KMS-11 (cell line): Measurements from ENCODE around the gene TNFSF15.

Experiments
- H2AFZ ChIP-seq: fragments of 200-600 bp; sonication (generic); 2 replicates; pipeline ENCODE4 v1.6.1; 2016; ENCODE audit warnings: antibody characterized with exemption, mixed run types, low read depth
- H3K27ac ChIP-seq: fragments of 200-600 bp; sonication (generic); 2 replicates; pipeline ENCODE4 v1.6.1; 2016; ENCODE audit warnings: mild to moderate bottlenecking, mixed run types
- H3K27me3 ChIP-seq: fragments of 200-600 bp; sonication (generic); 2 replicates; pipeline ENCODE4 v1.6.1; 2017; ENCODE audit warnings: mild to moderate bottlenecking, low read depth, mixed run types, moderate library complexity; ENCODE audit not compliant: insufficient read depth
- H3K36me3 ChIP-seq: fragments of 200-600 bp; sonication (generic); 2 replicates; pipeline ENCODE4 v1.6.1; 2017; ENCODE audit warnings: mild to moderate bottlenecking, mixed run types; ENCODE audit not compliant: insufficient read depth
- H3K4me1 ChIP-seq: fragments of 200-600 bp; sonication (generic); 2 replicates; pipeline ENCODE4 v1.6.1; 2016; ENCODE audit warnings: mild to moderate bottlenecking, low read depth, mixed run types; ENCODE audit not compliant: poor library complexity, severe bottlenecking
- H3K4me2 ChIP-seq: fragments of 200-600 bp; sonication (generic); 2 replicates; pipeline ENCODE4 v1.7.0; 2016; ENCODE audit warnings: mild to moderate bottlenecking, mixed run types
- H3K4me3 ChIP-seq: fragments of 200-600 bp; sonication (generic); IDR thresholded peaks from 2 replicates; pipeline ENCODE4 v1.6.1; 2017; ENCODE audit warnings: low read depth, low read length, mixed read lengths; ENCODE audit not compliant: insufficient read depth
- H3K79me2 ChIP-seq: fragments of 200-600 bp; sonication (generic); 2 replicates; pipeline ENCODE4 v1.6.1; 2016; ENCODE audit warnings: low read depth, mixed run types; ENCODE audit not compliant: insufficient read depth
- H3K9ac ChIP-seq: fragments of 200-600 bp; sonication (generic); 2 replicates; pipeline ENCODE4 v1.6.1; 2016; ENCODE audit warnings: mild to moderate bottlenecking, mixed run types
- H4K20me1 ChIP-seq: fragments of 200-600 bp; sonication (generic); 2 replicates; pipeline ENCODE4 v1.6.1; 2016; ENCODE audit warnings: mild to moderate bottlenecking, mixed run types; ENCODE audit not compliant: insufficient read depth
- CTCF ChIP-seq: fragments of 200-600 bp; sonication (generic); conservative IDR thresholded peaks from 2 replicates; pipeline ENCODE4 v1.6.1; 2017; ENCODE audit warnings: low read depth, mild to moderate bottlenecking, antibody characterized with exemption, low read length, moderate library complexity, mixed read lengths

The TNFSF15 gene

DNA sequence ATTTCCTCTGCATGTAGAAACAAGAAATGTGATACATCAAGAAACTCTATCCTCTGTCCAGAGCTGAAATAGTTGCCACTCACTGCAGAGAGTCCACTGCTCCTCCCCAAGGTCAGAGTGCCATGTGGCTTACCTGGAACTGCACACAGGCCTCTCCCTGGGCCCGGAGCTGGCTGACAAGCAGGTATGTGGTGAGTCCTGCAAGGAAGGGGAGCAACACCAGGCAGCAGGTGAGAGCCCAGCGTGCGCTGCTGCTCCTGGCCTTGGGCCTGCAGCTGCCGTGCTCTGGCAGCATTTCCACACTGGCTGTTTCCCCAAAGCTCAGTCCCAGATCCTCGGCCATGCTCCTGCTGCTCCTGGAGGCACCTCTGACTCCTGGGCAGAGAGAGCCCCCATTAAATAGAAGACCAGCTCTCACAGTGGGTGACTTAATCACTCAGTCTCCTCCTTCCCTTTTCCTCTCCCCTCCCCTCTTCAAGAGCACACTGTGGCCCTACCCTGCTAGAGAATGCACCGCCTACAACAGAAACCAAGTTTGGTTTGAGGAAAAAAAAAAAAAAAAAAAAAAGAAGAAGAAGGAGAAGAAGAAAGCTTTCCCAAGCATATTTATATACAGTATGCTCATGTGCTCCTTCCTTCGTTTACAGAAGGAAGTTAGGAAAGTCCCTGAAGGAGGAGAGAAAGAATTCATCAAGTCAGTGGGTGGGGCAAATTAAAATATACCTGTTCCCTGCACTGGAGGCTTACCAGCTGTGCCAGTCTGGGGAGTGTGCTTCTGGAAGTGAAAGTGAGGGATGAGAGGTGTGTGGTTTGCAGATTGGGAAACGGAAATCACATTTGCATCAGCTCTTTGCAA is at the start of gene TNFSF15:
Gene TNFSF15, minus strand, starts transcription at position 370 of the 856 bp plus-strand sequence. Its CDS starts 27 bp downstream, at position 343.
- H4K20me1 ChIP-seq = no peaks in the 10 kb centered on the region
- peak within 1 kb of the TSS; percentile 16; the same call in 1 of the 2 replicates for H2AFZ ChIP-seq
- H3K9ac ChIP-seq = no peak within 1 kb of the TSS
- H3K4me2 ChIP-seq = peak within 1 kb of the TSS; percentile 51
- TF ChIP-seq CTCF = no peak
- peaks cover 27% of the 10 kb centered on the region for H3K4me1 ChIP-seq
- H3K79me2 ChIP-seq = no peaks in the 10 kb centered on the region
- no peaks in the 10 kb centered on the region for H3K27me3 ChIP-seq
- H3K36me3 ChIP-seq = no peaks in the 10 kb centered on the region
- H3K4me3 ChIP-seq = no peak within 1 kb of the TSS
- no peak within 1 kb of the TSS for H3K27ac ChIP-seq

GRCh38 chr9:114855488-114855887 is 49.6 kb upstream of the TNFSF15 start:
- Histone ChIP-seq H3K27ac (no peak overlapping the region), H3K9ac (no peak overlapping the region), H3K27me3 (no peaks in the 10 kb centered on the region), H3K4me1 (no peaks in the 10 kb centered on the region), H2AFZ (no peak overlapping the region), H3K4me3 (no peak overlapping the region), H3K79me2 (no peaks in the 10 kb centered on the region), H4K20me1 (no peaks in the 10 kb centered on the region), H3K4me2 (no peak overlapping the region), H3K36me3 (no peaks in the 10 kb centered on the region)
- TF ChIP-seq CTCF = no peak

- Histone ChIP-seq H3K4me1 (no peaks in the 10 kb centered on the region), H4K20me1 (no peaks in the 10 kb centered on the region), H3K79me2 (no peaks in the 10 kb centered on the region), H3K4me2 (no peak overlapping the region), H3K4me3 (no peak overlapping the region), H3K27ac (no peak overlapping the region), H3K27me3 (no peaks in the 10 kb centered on the region), H2AFZ (no peak overlapping the region), H3K36me3 (no peaks in the 10 kb centered on the region), H3K9ac (no peak overlapping the region)
- TF ChIP-seq CTCF = no peak
Observed at GRCh38 chr9:114854736-114855355, 49.0 kb upstream of the TNFSF15 start.

DNA sequence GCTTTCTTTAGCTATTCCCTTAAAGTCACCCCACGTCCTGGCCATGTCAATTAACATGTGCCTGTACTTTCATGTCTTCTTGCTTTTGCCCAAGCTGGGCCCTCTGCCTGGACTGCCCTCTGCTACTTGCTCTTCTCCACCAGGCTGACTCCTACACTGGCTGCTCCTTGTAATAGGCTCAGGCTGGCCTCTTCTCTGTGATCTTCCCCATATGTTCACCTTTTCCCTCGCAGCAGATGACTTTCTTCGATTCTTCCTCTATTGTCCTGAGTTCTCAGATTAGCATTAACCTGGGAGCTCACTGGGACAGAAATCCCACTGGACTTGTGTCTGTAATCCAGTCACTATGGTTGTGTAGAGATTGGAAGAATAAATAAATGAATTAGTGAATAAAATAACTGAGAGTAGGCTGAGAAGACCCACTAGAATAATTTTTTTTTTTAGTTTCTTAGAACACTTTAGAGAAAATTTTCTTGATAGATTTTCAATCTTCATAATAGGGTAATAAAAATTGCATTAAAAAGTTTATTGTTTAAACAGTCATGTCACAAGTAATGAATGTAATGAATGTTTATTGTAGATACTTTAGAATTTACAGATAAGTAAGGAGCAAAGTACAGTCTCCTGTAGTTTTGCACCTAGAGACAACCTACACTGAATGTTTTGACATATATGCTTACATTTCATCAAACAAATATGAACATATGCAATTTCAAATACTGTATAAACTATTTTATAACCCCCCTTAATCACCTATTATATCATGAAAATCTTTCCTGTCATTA is 47.4 kb upstream of the TNFSF15 start:
- Histone ChIP-seq H4K20me1 (no peaks in the 10 kb centered on the region), H3K36me3 (no peaks in the 10 kb centered on the region), H3K4me3 (no peak overlapping the region), H3K4me1 (no peaks in the 10 kb centered on the region), H3K27me3 (no peaks in the 10 kb centered on the region), H3K4me2 (no peak overlapping the region), H3K9ac (no peak overlapping the region), H2AFZ (no peak overlapping the region), H3K27ac (no peak overlapping the region), H3K79me2 (no peaks in the 10 kb centered on the region)
- TF ChIP-seq CTCF = no peak
